Transverse colon (tissue), 3 donors: Measurements from ENCODE around the gene SLC2A1.

ENCODE experiments used
- POLR2A ChIP-seq: fragments of 450-650 bp; IDR thresholded peaks from one replicate; pipeline ENCODE4 v1.6.1; 2016; ENCODE audit warnings: antibody characterized with exemption, mild to moderate bottlenecking, moderate library complexity
- TF ChIP-seq, protein P1 (sequence below), 5 experiments: fragments of 200-600 bp in 3 of 5; fragments of 450-650 bp in 2 of 5; sonication (generic) in 3 of 5; IDR thresholded peaks; 1 replicate in 2 of 5; 2 replicates in 3 of 5; pipeline ENCODE4 v1.5.1; 2016 to 2017; ENCODE audit warnings: antibody characterized with exemption in 5 of 5, inconsistent platforms in 3 of 5, mild to moderate bottlenecking in 2 of 5, moderate library complexity in 1 of 5

DNA sequence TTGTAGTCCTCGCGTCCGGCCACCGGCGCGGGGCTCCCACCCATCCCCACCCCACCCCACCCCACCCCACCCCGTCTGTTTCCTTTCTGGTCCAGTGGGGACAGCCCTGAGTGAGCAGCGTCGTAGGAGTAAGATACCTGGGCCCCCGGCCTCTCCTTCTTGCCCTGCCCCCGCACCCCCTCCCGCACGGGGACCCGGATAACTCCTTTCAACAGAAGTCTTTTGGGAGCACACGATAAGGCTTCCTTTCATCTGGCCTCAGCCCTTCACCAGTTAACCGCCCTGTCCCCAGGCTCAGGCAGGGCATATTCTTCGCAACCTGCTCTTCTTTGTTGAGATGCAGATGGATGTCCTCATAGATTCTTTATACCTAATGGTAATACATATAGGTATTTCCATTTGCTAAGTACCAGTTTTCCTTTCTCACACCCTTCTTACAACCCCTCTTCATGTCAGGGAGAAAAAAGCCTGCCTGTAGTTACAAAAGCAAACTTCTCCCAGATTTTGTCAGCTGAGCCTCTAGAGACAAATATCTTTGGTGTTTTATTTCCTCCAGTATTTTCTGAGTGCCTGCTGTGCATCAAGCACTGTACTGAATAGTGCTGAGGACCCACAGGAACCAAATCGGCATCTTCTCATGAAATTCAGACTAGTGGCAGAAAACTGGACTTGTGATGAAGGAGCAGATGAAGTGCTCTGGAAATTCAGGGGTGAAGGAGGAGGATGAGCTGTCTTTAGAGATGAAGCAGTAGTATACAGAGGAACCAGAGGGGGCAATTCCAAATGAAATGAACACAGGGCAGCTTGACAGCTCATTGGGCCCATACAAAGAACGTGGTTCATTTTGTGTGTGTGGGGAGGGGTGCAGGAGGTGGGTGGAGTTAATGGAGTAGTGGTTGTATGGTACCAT, 33.6 kb downstream of the SLC2A1 start:
- TF ChIP-seq, protein P1, sequence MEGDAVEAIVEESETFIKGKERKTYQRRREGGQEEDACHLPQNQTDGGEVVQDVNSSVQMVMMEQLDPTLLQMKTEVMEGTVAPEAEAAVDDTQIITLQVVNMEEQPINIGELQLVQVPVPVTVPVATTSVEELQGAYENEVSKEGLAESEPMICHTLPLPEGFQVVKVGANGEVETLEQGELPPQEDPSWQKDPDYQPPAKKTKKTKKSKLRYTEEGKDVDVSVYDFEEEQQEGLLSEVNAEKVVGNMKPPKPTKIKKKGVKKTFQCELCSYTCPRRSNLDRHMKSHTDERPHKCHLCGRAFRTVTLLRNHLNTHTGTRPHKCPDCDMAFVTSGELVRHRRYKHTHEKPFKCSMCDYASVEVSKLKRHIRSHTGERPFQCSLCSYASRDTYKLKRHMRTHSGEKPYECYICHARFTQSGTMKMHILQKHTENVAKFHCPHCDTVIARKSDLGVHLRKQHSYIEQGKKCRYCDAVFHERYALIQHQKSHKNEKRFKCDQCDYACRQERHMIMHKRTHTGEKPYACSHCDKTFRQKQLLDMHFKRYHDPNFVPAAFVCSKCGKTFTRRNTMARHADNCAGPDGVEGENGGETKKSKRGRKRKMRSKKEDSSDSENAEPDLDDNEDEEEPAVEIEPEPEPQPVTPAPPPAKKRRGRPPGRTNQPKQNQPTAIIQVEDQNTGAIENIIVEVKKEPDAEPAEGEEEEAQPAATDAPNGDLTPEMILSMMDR (IDR thresholded peaks at IDR 0.05) = no peak
- no peak for TF ChIP-seq POLR2A
